ENCODE results near the gene GIN1.

The GIN1 gene

GRCh38 chr5:103112910-103113309, 7.0 kb downstream of the GIN1 start:
- H3K4me1 ChIP-seq (ENCODE audit: control insufficient read depth in 1 of 2, insufficient read depth in 2 of 2, low read length in 2 of 2): no peaks in the 10 kb centered on the region
- H3K36me3 ChIP-seq (ENCODE audit: control insufficient read depth in 1 of 2, insufficient read depth in 2 of 2, low read length in 2 of 2): no peaks in the 10 kb centered on the region
- H3K27ac ChIP-seq (ENCODE audit: low read depth, low read length): no peak overlapping the region
- no peak overlapping the region for H3K9ac ChIP-seq (ENCODE audit: low read depth in 1 of 2, low read length in 2 of 2)
- H3K9me3 ChIP-seq (ENCODE audit: control insufficient read depth in 1 of 2, low read length in 2 of 2): no peaks in the 10 kb centered on the region
- no peak overlapping the region for H3K4me3 ChIP-seq (ENCODE audit: low read depth in 1 of 2, low read length in 2 of 2)
- no peaks in the 10 kb centered on the region for H3K27me3 ChIP-seq (ENCODE audit: control insufficient read depth in 1 of 2, insufficient read depth in 2 of 2, low read length in 2 of 2)

DNA sequence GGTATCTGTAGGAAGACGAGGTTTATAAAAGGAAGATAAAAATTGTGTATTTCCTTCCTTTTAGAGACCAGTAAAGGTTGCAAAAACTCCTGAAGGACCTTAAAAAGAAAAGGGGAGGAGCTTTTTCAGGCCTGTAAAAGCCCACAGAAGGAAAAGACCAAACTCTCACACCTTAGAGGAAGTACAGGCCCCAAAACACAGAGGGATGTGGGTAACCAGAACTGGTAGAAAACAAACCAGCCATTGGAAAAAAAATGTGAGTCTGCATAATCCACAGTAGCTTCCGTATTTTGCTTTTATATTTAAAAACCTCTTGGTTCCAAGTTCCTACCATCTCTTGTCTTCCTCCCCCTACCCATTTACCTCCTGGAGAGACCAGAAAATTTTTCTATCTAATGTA, 8.5 kb downstream of the GIN1 start:
- no peak overlapping the region for H3K9ac ChIP-seq (ENCODE audit: low read depth in 1 of 2, low read length in 2 of 2)
- H3K4me1 ChIP-seq (ENCODE audit: control insufficient read depth in 1 of 2, insufficient read depth in 2 of 2, low read length in 2 of 2): no peaks in the 10 kb centered on the region
- no peaks in the 10 kb centered on the region for H3K27me3 ChIP-seq (ENCODE audit: control insufficient read depth in 1 of 2, insufficient read depth in 2 of 2, low read length in 2 of 2)
- H3K4me3 ChIP-seq (ENCODE audit: low read depth in 1 of 2, low read length in 2 of 2): no peak overlapping the region
- H3K27ac ChIP-seq (ENCODE audit: low read depth, low read length): no peak overlapping the region
- no peaks in the 10 kb centered on the region for H3K9me3 ChIP-seq (ENCODE audit: control insufficient read depth in 1 of 2, low read length in 2 of 2)
- no peaks in the 10 kb centered on the region for H3K36me3 ChIP-seq (ENCODE audit: control insufficient read depth in 1 of 2, insufficient read depth in 2 of 2, low read length in 2 of 2)

DNA sequence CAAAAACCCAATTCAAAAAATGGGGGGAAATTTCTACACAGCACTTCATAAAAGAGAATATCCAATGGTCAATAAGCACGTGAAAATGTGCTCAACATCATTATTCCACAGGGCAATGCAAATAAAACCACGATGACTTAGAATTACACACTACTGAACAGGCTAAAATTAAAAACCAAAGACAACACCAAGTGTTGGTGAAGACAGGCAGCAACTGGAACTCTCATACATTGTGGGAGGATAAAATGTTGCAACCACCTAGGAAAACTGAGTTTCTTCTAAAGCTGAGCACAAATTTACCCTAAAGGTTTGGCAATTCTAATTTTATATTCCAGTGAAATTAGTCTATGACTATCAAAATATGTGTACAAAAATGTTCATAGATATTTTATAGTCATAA, 9.5 kb downstream of the GIN1 start:
- Histone ChIP-seq H3K4me3 (ENCODE audit: low read depth in 1 of 2, low read length in 2 of 2) (no peak overlapping the region), H3K27ac (ENCODE audit: low read depth, low read length) (no peak overlapping the region), H3K9me3 (ENCODE audit: control insufficient read depth in 1 of 2, low read length in 2 of 2) (no peaks in the 10 kb centered on the region), H3K4me1 (ENCODE audit: control insufficient read depth in 1 of 2, insufficient read depth in 2 of 2, low read length in 2 of 2) (no peaks in the 10 kb centered on the region), H3K36me3 (ENCODE audit: control insufficient read depth in 1 of 2, insufficient read depth in 2 of 2, low read length in 2 of 2) (no peaks in the 10 kb centered on the region), H3K27me3 (ENCODE audit: control insufficient read depth in 1 of 2, insufficient read depth in 2 of 2, low read length in 2 of 2) (no peaks in the 10 kb centered on the region), H3K9ac (ENCODE audit: low read depth in 1 of 2, low read length in 2 of 2) (no peak overlapping the region)

DNA sequence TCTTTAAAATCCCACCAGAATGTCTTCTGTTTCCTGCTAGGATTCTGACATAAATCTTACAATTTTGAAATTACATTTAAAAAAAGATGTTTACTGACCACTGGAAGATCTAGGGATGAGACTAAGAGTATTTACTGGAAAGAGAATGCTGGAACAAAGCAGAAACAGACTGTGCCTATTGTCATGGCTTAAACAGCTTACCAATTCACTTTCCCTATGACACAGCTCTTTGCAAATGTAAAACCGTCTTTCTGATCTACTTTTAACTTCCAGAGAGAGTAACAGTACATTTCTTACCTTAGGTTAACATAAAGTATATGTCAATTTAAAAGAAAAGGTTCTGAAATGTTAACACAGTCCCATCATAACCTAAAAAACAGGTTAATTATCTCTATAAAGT, 10.7 kb downstream of the GIN1 start:
- Histone ChIP-seq H3K27ac (ENCODE audit: low read depth, low read length) (no peak overlapping the region), H3K4me1 (ENCODE audit: control insufficient read depth in 1 of 2, insufficient read depth in 2 of 2, low read length in 2 of 2) (no peaks in the 10 kb centered on the region), H3K4me3 (ENCODE audit: low read depth in 1 of 2, low read length in 2 of 2) (no peak overlapping the region), H3K36me3 (ENCODE audit: control insufficient read depth in 1 of 2, insufficient read depth in 2 of 2, low read length in 2 of 2) (no peaks in the 10 kb centered on the region), H3K9ac (ENCODE audit: low read depth in 1 of 2, low read length in 2 of 2) (no peak overlapping the region), H3K27me3 (ENCODE audit: control insufficient read depth in 1 of 2, insufficient read depth in 2 of 2, low read length in 2 of 2) (no peaks in the 10 kb centered on the region), H3K9me3 (ENCODE audit: control insufficient read depth in 1 of 2, low read length in 2 of 2) (no peaks in the 10 kb centered on the region)

DNA sequence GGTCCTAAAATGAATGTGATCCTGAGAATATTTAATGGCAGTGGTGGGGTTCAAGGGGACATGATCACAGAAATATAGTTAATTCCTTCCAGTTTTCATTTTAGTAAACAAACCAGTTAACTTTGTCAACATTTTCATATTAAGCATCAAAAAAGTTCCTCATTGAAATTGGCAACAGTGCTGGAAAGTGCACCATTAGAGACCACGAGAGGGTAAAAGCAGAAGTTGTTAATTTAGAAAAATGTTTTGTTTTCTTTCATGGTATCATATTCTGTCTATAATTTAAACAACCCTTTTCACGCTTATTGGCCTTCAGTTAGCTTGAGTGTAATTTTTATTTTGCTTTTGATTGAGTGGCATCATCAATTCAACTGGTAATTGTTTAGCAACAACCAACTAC, 11.9 kb downstream of the GIN1 start:
- peaks cover 0 to 5% of the 10 kb centered on the region in 2 donors for H3K36me3 ChIP-seq (ENCODE audit: control insufficient read depth in 1 of 2, insufficient read depth in 2 of 2, low read length in 2 of 2)
- H3K9me3 ChIP-seq (ENCODE audit: control insufficient read depth in 1 of 2, low read length in 2 of 2): no peaks in the 10 kb centered on the region
- no peak overlapping the region for H3K4me3 ChIP-seq (ENCODE audit: low read depth in 1 of 2, low read length in 2 of 2)
- no peak overlapping the region for H3K9ac ChIP-seq (ENCODE audit: low read depth in 1 of 2, low read length in 2 of 2)
- no peaks in the 10 kb centered on the region for H3K4me1 ChIP-seq (ENCODE audit: control insufficient read depth in 1 of 2, insufficient read depth in 2 of 2, low read length in 2 of 2)
- no peak overlapping the region for H3K27ac ChIP-seq (ENCODE audit: low read depth, low read length)
- no peaks in the 10 kb centered on the region for H3K27me3 ChIP-seq (ENCODE audit: control insufficient read depth in 1 of 2, insufficient read depth in 2 of 2, low read length in 2 of 2)

DNA sequence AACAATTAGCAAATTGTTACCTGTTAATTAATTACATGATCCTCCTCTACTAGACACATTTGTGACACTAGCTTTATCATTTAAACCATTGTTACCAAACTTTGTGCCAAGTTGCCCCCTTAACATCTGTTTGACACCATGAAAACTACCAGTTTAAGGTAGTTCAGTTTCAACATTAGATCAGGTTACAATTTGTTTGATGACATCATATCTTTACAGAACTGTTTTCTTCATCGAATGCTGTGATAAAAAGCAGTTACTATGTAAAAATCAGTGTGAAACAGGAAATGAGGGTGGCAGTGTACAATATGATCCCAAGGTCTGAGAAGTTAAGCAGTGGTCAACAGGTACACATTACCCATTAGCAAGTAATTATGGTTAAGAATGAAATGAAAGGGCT, 17.7 kb downstream of the GIN1 start:
- Histone ChIP-seq H3K27ac (ENCODE audit: low read depth, low read length) (no peak overlapping the region), H3K9ac (ENCODE audit: low read depth in 1 of 2, low read length in 2 of 2) (no peak overlapping the region), H3K4me1 (ENCODE audit: control insufficient read depth in 1 of 2, insufficient read depth in 2 of 2, low read length in 2 of 2) (no peaks in the 10 kb centered on the region), H3K36me3 (ENCODE audit: control insufficient read depth in 1 of 2, insufficient read depth in 2 of 2, low read length in 2 of 2) (peaks cover 0 to 13% of the 10 kb centered on the region in 2 donors), H3K4me3 (ENCODE audit: low read depth in 1 of 2, low read length in 2 of 2) (no peak overlapping the region), H3K27me3 (ENCODE audit: control insufficient read depth in 1 of 2, insufficient read depth in 2 of 2, low read length in 2 of 2) (no peaks in the 10 kb centered on the region), H3K9me3 (ENCODE audit: control insufficient read depth in 1 of 2, low read length in 2 of 2) (no peaks in the 10 kb centered on the region)

DNA sequence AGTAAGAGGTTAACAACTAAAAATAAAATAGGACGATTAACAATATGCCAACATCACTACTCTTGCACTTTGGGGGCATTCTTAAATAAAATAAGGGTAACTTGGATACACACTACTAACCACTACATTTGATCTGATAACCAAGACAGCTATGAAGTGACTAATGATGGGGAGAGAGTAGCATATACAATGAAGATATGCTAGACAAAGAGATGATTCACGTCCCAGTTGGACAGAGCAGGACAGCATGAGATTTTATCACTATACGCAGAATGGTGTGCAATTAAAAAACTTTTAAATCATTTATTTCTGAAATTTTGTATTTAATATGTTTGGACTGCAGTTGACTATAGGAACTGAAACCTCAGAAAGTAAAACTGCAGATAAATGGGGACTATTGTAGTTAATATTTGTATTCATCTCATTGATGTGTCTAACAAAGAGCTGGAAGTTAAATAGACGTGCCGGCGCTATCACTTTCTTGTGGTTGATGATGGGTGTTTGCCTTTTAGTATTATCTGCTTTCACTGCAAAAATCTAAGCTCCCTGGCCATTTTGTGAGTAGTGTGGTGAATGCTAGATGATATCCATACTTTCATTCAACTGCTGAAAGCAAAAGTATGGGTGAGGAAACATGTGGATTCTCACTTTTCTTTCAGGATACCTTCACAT, 18.7 kb downstream of the GIN1 start:
- Histone ChIP-seq H3K9ac (ENCODE audit: low read depth in 1 of 2, low read length in 2 of 2) (no peak overlapping the region), H3K27me3 (ENCODE audit: control insufficient read depth in 1 of 2, insufficient read depth in 2 of 2, low read length in 2 of 2) (no peaks in the 10 kb centered on the region), H3K4me3 (ENCODE audit: low read depth in 1 of 2, low read length in 2 of 2) (no peak overlapping the region), H3K27ac (ENCODE audit: low read depth, low read length) (no peak overlapping the region), H3K4me1 (ENCODE audit: control insufficient read depth in 1 of 2, insufficient read depth in 2 of 2, low read length in 2 of 2) (no peaks in the 10 kb centered on the region), H3K36me3 (ENCODE audit: control insufficient read depth in 1 of 2, insufficient read depth in 2 of 2, low read length in 2 of 2) (peaks cover 4 to 16% of the 10 kb centered on the region in 2 donors), H3K9me3 (ENCODE audit: control insufficient read depth in 1 of 2, low read length in 2 of 2) (no peaks in the 10 kb centered on the region)

GRCh38 chr5:103098993-103099392, 20.9 kb downstream of the GIN1 start:
- Histone ChIP-seq H3K4me3 (ENCODE audit: low read depth in 1 of 2, low read length in 2 of 2) (no peak overlapping the region), H3K27me3 (ENCODE audit: control insufficient read depth in 1 of 2, insufficient read depth in 2 of 2, low read length in 2 of 2) (no peaks in the 10 kb centered on the region), H3K9ac (ENCODE audit: low read depth in 1 of 2, low read length in 2 of 2) (no peak overlapping the region), H3K36me3 (ENCODE audit: control insufficient read depth in 1 of 2, insufficient read depth in 2 of 2, low read length in 2 of 2) (peaks cover 4 to 17% of the 10 kb centered on the region in 2 donors), H3K4me1 (ENCODE audit: control insufficient read depth in 1 of 2, insufficient read depth in 2 of 2, low read length in 2 of 2) (no peaks in the 10 kb centered on the region), H3K9me3 (ENCODE audit: control insufficient read depth in 1 of 2, low read length in 2 of 2) (no peaks in the 10 kb centered on the region), H3K27ac (ENCODE audit: low read depth, low read length) (no peak overlapping the region)

DNA sequence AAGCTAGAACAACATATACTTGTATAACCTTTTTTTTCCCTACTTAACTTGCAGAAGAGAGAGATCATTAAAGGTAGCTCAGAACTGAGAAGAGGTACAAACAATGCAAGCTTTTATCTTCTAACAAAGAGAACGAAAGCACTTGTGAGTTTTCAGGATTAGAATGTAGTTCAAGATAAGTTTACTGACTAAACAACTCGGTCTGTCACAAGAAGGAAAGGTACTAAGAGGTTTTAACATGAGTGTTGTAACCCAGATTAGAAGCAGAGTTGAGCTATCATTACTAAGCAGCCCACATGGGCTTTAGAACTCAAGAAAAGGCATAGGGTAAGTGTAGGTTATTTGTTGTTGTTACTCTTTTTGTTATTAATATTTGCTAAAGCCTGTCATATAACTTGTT, 25.2 kb downstream of the GIN1 start:
- H3K4me3 ChIP-seq (ENCODE audit: low read depth in 1 of 2, low read length in 2 of 2): no peak overlapping the region
- no peaks in the 10 kb centered on the region for H3K27me3 ChIP-seq (ENCODE audit: control insufficient read depth in 1 of 2, insufficient read depth in 2 of 2, low read length in 2 of 2)
- no peaks in the 10 kb centered on the region for H3K9me3 ChIP-seq (ENCODE audit: control insufficient read depth in 1 of 2, low read length in 2 of 2)
- H3K4me1 ChIP-seq (ENCODE audit: control insufficient read depth in 1 of 2, insufficient read depth in 2 of 2, low read length in 2 of 2): no peaks in the 10 kb centered on the region
- peaks cover 4 to 11% of the 10 kb centered on the region in 2 donors for H3K36me3 ChIP-seq (ENCODE audit: control insufficient read depth in 1 of 2, insufficient read depth in 2 of 2, low read length in 2 of 2)
- no peak overlapping the region for H3K27ac ChIP-seq (ENCODE audit: low read depth, low read length)
- H3K9ac ChIP-seq (ENCODE audit: low read depth in 1 of 2, low read length in 2 of 2): no peak overlapping the region

DNA sequence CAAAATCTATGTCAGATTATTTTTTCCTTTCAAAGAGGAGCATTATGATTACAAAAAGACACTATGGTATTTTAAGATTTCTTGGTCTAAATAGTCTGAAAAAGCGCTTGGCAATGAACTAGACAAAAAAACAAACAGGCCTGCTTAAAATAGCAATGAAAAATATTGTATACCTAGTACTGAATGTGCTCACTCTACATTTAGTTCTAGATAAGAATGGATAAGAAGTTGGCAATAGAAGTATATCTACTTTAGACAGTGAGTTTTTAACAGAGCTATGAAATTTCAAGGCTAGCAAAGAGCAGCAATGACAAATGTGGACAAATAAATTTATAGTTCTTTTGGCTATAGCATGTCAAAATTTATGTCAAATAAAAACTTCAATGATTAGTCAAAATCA, 26.2 kb downstream of the GIN1 start:
- Histone ChIP-seq H3K4me1 (ENCODE audit: control insufficient read depth in 1 of 2, insufficient read depth in 2 of 2, low read length in 2 of 2) (no peaks in the 10 kb centered on the region), H3K4me3 (ENCODE audit: low read depth in 1 of 2, low read length in 2 of 2) (no peak overlapping the region), H3K9ac (ENCODE audit: low read depth in 1 of 2, low read length in 2 of 2) (no peak overlapping the region), H3K27me3 (ENCODE audit: control insufficient read depth in 1 of 2, insufficient read depth in 2 of 2, low read length in 2 of 2) (no peaks in the 10 kb centered on the region), H3K9me3 (ENCODE audit: control insufficient read depth in 1 of 2, low read length in 2 of 2) (no peaks in the 10 kb centered on the region), H3K27ac (ENCODE audit: low read depth, low read length) (no peak overlapping the region), H3K36me3 (ENCODE audit: control insufficient read depth in 1 of 2, insufficient read depth in 2 of 2, low read length in 2 of 2) (peaks cover 4 to 11% of the 10 kb centered on the region in 2 donors)

- Histone ChIP-seq H3K4me1 (ENCODE audit: control insufficient read depth in 1 of 2, insufficient read depth in 2 of 2, low read length in 2 of 2) (no peaks in the 10 kb centered on the region), H3K9ac (ENCODE audit: low read depth in 1 of 2, low read length in 2 of 2) (no peak overlapping the region), H3K36me3 (ENCODE audit: control insufficient read depth in 1 of 2, insufficient read depth in 2 of 2, low read length in 2 of 2) (peaks cover 4 to 14% of the 10 kb centered on the region in 2 donors), H3K4me3 (ENCODE audit: low read depth in 1 of 2, low read length in 2 of 2) (no peak overlapping the region), H3K27ac (ENCODE audit: low read depth, low read length) (no peak overlapping the region), H3K9me3 (ENCODE audit: control insufficient read depth in 1 of 2, low read length in 2 of 2) (no peaks in the 10 kb centered on the region), H3K27me3 (ENCODE audit: control insufficient read depth in 1 of 2, insufficient read depth in 2 of 2, low read length in 2 of 2) (no peaks in the 10 kb centered on the region)
Measured at GRCh38 chr5:103092676-103093075, 27.3 kb downstream of the GIN1 start.
